IMR-90 (cell line): Measurements from ENCODE around the gene IGFBP1.

Source experiments
- CTCF ChIP-seq: conservative IDR thresholded peaks from 2 replicates; pipeline ENCODE4 v1.5.1; 2012; ENCODE audit warnings: mild to moderate bottlenecking, low read depth, low read length, improper control_type of control experiment
- ELK1 ChIP-seq: fragments of 150-350 bp; IDR thresholded peaks from 2 replicates; pipeline ENCODE4 v1.6.1; 2016; ENCODE audit warnings: low read depth, mild to moderate bottlenecking, low read length, moderate library complexity, borderline replicate concordance
- MXI1 ChIP-seq: IDR thresholded peaks from 2 replicates; pipeline ENCODE4 v1.6.1; 2012; ENCODE audit warnings: low read depth, mild to moderate bottlenecking, low read length, moderate library complexity, borderline replicate concordance
- RAD21 ChIP-seq: IDR thresholded peaks from 2 replicates; pipeline ENCODE4 v1.6.1; 2012; ENCODE audit warnings: low read length, improper control_type of control experiment
- RFX5 ChIP-seq: IDR thresholded peaks from 2 replicates; pipeline ENCODE4 v1.8.0; 2012; ENCODE audit warnings: low read depth, mild to moderate bottlenecking, low read length, moderate library complexity

GRCh38 chr7:45937862-45938261 is 49.6 kb downstream of the IGFBP1 start:
- TF ChIP-seq ELK1 (no peak), MXI1 (no peak), RFX5 (no peak), RAD21 (no peak), CTCF (no peak)
